K562 (cell line): ENCODE results near the gene BCAS4. TPM values are rescaled to one million over a fixed set of nuclear protein-coding genes. Genes with fewer than 3 reads are reported as not detected.
A peak's percentile ranks its signal among the peaks of the same experiment; 100 is the strongest.

Source experiments
- ESRRA ChIP-seq: fragments of 450-650 bp; IDR thresholded peaks from 2 replicates; pipeline ENCODE4 v1.6.1; 2014; ENCODE audit warnings: low read depth, mild to moderate bottlenecking, moderate library complexity, borderline replicate concordance
- GABPB2 ChIP-seq: fragments of 250-450 bp; sonication (Bioruptor Pico); conservative IDR thresholded peaks from 2 replicates; pipeline ENCODE4 v1.5.1; 2021; ENCODE audit warnings: mild to moderate bottlenecking
- HNRNPH1 ChIP-seq: fragments of 200-400 bp; formaldehyde crosslinking; optimal IDR thresholded peaks from 2 replicates; pipeline ENCODE3; 2017; ENCODE audit warnings: low read depth, mild to moderate bottlenecking, low read length, moderate library complexity
- MAFF ChIP-seq: IDR thresholded peaks from 2 replicates; pipeline ENCODE4 v1.6.1; 2012; ENCODE audit warnings: low read length, improper control_type of control experiment
- MTF1 ChIP-seq: fragments of 250-450 bp; sonication (Bioruptor Pico); IDR thresholded peaks from 2 replicates; pipeline ENCODE4 v1.9.0; 2021; ENCODE audit warnings: moderate library complexity, mild to moderate bottlenecking, inconsistent platforms, borderline replicate concordance
- NR2C1 ChIP-seq, 2 experiments: fragments of 450-650 bp; IDR thresholded peaks; 2 replicates each; pipeline ENCODE4 v1.6.1; 2017; ENCODE audit warnings: mild to moderate bottlenecking in 2 of 2, antibody characterized with exemption in 1 of 2, inconsistent platforms in 1 of 2, missing compliant biosample characterization in 1 of 2, missing genetic modification characterization in 1 of 2
- PHTF2 ChIP-seq: fragments of 250-450 bp; sonication (Bioruptor Pico); IDR thresholded peaks from 2 replicates; pipeline ENCODE4 v1.5.0; 2021; ENCODE audit warnings: mild to moderate bottlenecking
- PML ChIP-seq: IDR thresholded peaks from 2 replicates; pipeline ENCODE4 v1.6.1; 2012; ENCODE audit warnings: low read length, inconsistent platforms
- POLR2AphosphoS5 ChIP-seq: IDR thresholded peaks from 2 replicates; pipeline ENCODE4 v1.6.1; 2011; ENCODE audit warnings: mild to moderate bottlenecking, low read depth, low read length, moderate library complexity; ENCODE audit not compliant: control insufficient read depth, insufficient read depth
- SIN3B ChIP-seq: fragments of 450-650 bp; IDR thresholded peaks from 2 replicates; pipeline ENCODE4 v1.6.1; 2017; ENCODE audit warnings: low read depth, mild to moderate bottlenecking, moderate library complexity
- SMC3 ChIP-seq: conservative IDR thresholded peaks from 2 replicates; pipeline ENCODE4 v1.6.1; 2011; ENCODE audit warnings: low read depth, low read length, improper control_type of control experiment; ENCODE audit not compliant: insufficient read depth
- XRCC3 ChIP-seq: fragments of 450-650 bp; IDR thresholded peaks from 2 replicates; pipeline ENCODE4 v1.6.1; 2017; ENCODE audit warnings: mild to moderate bottlenecking, moderate library complexity
- YY1 ChIP-seq, 3 experiments: IDR thresholded peaks; 2 replicates each; pipeline ENCODE4 v1.6.1; 2011; ENCODE audit warnings: low read length in 2 of 3, mild to moderate bottlenecking in 2 of 3, moderate library complexity in 2 of 3, borderline replicate concordance in 1 of 3, control low read depth in 1 of 3, low read depth in 1 of 3; ENCODE audit not compliant: insufficient read depth in 3 of 3, insufficient replicate concordance in 2 of 3, control insufficient read depth in 1 of 3, insufficient read length in 1 of 3; ENCODE audit errors: extremely low read depth in 1 of 3
- ZNF175 ChIP-seq: fragments of 200-800 bp; sonication (Bioruptor generic); IDR thresholded peaks from 2 replicates; pipeline ENCODE4 v1.6.1; 2016; ENCODE audit warnings: low read depth, mild to moderate bottlenecking, missing genetic modification characterization, missing compliant biosample characterization
- polyA plus RNA-seq, 8 experiments: library from polyadenylated mRNA; depleted of rRNA in 4 of 8; stranded (reverse) in 5 of 8; unstranded in 3 of 8; fragments of >200 nt; fragmentation: Nextera tagmentation in 2 of 8; fragmentation: Illumina TruSeq in 1 of 8; extraction: Ambion mirVana in 2 of 8; extraction: Trizol in 1 of 8; gene quantifications; 2 replicates each; pipeline versions ENCODE4 v1.2.1 to v1.2.3, GENCODE V29; 2011 to 2014; ENCODE audit warnings: inconsistent platforms in 1 of 8, missing spikeins in 1 of 8
- total RNA-seq, 7 experiments: library from RNA; depleted of rRNA in 6 of 7; stranded (reverse); fragments of >200 nt in 6 of 7; fragmentation: Illumina TruSeq in 2 of 7; extraction: Trizol in 2 of 7; gene quantifications; 2 replicates each; pipeline versions ENCODE4 v1.2.1 to v1.2.3, GENCODE V29; 2011 to 2021; ENCODE audit warnings: low replicate concordance in 1 of 7
- TF ChIP-seq, protein P1 (sequence below): sonication (generic); formaldehyde crosslinking; IDR thresholded peaks from 2 replicates; pipeline ENCODE4 v1.8.1; 2023; ENCODE audit warnings: missing genetic modification reagents, mild to moderate bottlenecking, borderline replicate concordance
- TF ChIP-seq, protein P2 (sequence below): fragments of 450-650 bp; IDR thresholded peaks from 2 replicates; pipeline ENCODE4 v1.6.1; 2016; ENCODE audit warnings: antibody characterized with exemption

The BCAS4 gene
- total and polyA plus RNA-seq, 9 of the 15 experiments (the other 6 are each of a cell fraction or from before 2014, with no cell fraction given) = 0.15 to 2.3 (median 0.47) TPM

DNA sequence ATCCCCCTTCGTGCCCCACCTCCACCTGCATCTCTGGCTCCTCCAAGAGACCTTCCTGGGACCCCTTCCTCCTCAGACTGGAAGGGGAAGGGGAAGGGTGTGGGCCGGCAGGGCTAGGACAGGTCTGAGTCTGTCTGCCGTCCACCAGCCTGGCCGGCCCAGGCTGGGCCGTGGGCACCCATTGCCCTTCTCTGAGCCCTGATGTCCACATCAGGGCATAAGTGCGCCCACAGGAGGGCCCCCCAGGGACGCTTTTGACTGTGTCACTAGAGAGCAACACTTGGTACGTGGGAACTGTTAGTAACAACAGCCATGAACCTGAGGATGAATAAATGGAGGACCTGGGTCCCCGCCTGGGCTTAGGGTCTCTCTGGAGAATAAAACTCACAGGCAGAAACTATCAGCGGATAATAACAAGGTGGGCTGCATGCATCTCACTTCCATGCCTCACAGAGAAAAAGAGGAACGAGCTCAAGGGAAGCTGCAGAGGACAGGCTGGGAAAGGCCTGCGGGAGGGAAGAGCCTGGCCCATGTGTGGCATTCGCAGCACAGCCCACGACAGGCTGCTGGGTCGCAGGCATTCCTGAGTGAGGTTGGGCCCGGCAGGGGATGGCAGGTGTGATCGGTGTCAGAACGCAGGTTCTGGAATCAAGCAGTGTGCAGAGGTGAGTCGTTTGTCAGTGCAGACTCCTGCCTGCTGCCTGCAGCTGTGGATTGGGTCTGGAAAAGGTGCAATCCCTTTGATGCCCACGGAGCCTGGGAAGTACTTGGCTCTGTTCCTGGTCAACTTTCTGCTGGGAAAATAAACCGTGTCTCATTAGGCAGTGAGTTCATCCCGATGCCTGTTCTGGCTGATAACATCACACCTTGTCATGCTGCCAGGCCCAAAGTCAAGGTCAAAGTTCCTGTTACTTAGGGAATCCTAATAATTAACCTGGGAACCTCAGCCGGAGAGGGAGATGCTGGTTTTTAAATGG lies 60.9 kb downstream of the BCAS4 start (continued):
- TF ChIP-seq, protein P1, sequence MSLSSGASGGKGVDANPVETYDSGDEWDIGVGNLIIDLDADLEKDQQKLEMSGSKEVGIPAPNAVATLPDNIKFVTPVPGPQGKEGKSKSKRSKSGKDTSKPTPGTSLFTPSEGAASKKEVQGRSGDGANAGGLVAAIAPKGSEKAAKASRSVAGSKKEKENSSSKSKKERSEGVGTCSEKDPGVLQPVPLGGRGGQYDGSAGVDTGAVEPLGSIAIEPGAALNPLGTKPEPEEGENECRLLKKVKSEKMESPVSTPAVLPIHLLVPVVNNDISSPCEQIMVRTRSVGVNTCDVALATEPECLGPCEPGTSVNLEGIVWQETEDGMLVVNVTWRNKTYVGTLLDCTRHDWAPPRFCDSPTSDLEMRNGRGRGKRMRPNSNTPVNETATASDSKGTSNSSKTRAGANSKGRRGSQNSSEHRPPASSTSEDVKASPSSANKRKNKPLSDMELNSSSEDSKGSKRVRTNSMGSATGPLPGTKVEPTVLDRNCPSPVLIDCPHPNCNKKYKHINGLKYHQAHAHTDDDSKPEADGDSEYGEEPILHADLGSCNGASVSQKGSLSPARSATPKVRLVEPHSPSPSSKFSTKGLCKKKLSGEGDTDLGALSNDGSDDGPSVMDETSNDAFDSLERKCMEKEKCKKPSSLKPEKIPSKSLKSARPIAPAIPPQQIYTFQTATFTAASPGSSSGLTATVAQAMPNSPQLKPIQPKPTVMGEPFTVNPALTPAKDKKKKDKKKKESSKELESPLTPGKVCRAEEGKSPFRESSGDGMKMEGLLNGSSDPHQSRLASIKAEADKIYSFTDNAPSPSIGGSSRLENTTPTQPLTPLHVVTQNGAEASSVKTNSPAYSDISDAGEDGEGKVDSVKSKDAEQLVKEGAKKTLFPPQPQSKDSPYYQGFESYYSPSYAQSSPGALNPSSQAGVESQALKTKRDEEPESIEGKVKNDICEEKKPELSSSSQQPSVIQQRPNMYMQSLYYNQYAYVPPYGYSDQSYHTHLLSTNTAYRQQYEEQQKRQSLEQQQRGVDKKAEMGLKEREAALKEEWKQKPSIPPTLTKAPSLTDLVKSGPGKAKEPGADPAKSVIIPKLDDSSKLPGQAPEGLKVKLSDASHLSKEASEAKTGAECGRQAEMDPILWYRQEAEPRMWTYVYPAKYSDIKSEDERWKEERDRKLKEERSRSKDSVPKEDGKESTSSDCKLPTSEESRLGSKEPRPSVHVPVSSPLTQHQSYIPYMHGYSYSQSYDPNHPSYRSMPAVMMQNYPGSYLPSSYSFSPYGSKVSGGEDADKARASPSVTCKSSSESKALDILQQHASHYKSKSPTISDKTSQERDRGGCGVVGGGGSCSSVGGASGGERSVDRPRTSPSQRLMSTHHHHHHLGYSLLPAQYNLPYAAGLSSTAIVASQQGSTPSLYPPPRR (CRISPR knock-in tag) = no peak
- TF ChIP-seq POLR2AphosphoS5 (no peak), HNRNPH1 (no peak), NR2C1 (IDR thresholded peaks at IDR 0.05) (no peak), NR2C1 (tag; IDR thresholded peaks at IDR 0.05) (0 out of 2 replicates have a peak, but pooled peaks have one; percentile 15), XRCC3 (no peak), ZNF175 (CRISPR knock-in tag) (no peak), PML (no peak), GABPB2 (no peak), ESRRA (peak; percentile 79), PHTF2 (CRISPR knock-in tag) (no peak), MTF1 (CRISPR knock-in tag) (no peak), SMC3 (0 out of 2 replicates have a peak, but pooled peaks have one; percentile 1), MAFF (peak; percentile 13; the same call in 1 of the 2 replicates), YY1 (IDR thresholded peaks at IDR 0.05; ENCODE audit: borderline replicate concordance in 1 of 3, control insufficient read depth in 1 of 3, extremely low read depth in 1 of 3, insufficient read depth in 3 of 3, insufficient read length in 1 of 3, insufficient replicate concordance in 2 of 3, low read depth in 1 of 3, low read length in 2 of 3) (no peak), SIN3B (no peak)
- TF ChIP-seq, protein P2, sequence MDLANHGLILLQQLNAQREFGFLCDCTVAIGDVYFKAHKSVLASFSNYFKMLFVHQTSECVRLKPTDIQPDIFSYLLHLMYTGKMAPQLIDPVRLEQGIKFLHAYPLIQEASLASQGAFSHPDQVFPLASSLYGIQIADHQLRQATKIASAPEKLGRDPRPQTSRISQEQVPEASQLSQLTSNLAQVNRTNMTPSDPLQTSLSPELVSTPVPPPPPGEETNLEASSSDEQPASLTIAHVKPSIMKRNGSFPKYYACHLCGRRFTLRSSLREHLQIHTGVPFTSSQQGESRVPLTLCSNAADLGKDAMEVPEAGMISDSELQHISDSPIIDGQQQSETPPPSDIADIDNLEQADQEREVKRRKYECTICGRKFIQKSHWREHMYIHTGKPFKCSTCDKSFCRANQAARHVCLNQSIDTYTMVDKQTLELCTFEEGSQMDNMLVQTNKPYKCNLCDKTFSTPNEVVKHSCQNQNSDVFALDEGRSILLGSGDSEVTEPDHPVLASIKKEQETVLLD = no peak
- TF ChIP-seq, all 486 proteins: peak for 6
